IMR-90 (cell line): ENCODE data around the gene CNOT9. TPM values are rescaled to one million over a fixed set of nuclear protein-coding genes. Genes with fewer than 3 reads are reported as not detected.
A peak's percentile ranks its signal among the peaks of the same experiment; 100 is the strongest.

Experiments used
- ATAC-seq: fragments of 200-7000 bp; cut with Tn5 transposase; 2 replicates; pipeline ENCODE4 v1.9.1; 2020; ENCODE audit warnings: low read depth, mild to moderate bottlenecking, moderate library complexity
- BruUV-seq: library from RNA; stranded (reverse); fragments of 400-500 nt; replicated peaks from 2 replicates; lab custom pipeline; 2021; lab: Mats Ljungman, UMichigan
- CTCF ChIA-PET: fragments of 300-600 bp; formaldehyde crosslinking; extraction: SDS; loops from one replicate; lab custom pipeline; 2021; ENCODE audit warnings: antibody characterized with exemption; lab: Yijun Ruan, JAX
- POLR2A ChIA-PET: fragments of 300-600 bp; sonication (Branson Sonifier 250); formaldehyde crosslinking; loops from one replicate; lab custom pipeline; 2022; ENCODE audit warnings: antibody characterized with exemption; ENCODE audit not compliant: unreplicated experiment; lab: Charles Lee
- DNase-seq: peaks from one replicate; pipeline ENCODE4 v3.0.0; 2013
- H2AFZ ChIP-seq: replicated peaks from 2 replicates; pipeline ENCODE3; 2013; ENCODE audit warnings: low read length, mild to moderate bottlenecking; ENCODE audit not compliant: poor library complexity
- H2AK5ac ChIP-seq: 2 replicates; pipeline ENCODE4 v1.6.1; 2013; ENCODE audit warnings: low read depth, low read length, inconsistent platforms
- H2AK9ac ChIP-seq: replicated peaks from 2 replicates; pipeline ENCODE3; 2013; ENCODE audit warnings: mild to moderate bottlenecking, low read depth, low read length, moderate library complexity; ENCODE audit not compliant: poor library complexity
- H2BK120ac ChIP-seq: 2 replicates; pipeline ENCODE4 v1.6.1; 2013; ENCODE audit warnings: low read depth, low read length, inconsistent platforms
- H2BK15ac ChIP-seq: 3 replicates; pipeline ENCODE4 v1.6.1; 2013; ENCODE audit warnings: low read depth, low read length, inconsistent platforms
- H2BK20ac ChIP-seq: 2 replicates; pipeline ENCODE4 v1.6.1; 2013; ENCODE audit warnings: low read depth, mild to moderate bottlenecking, inconsistent platforms, low read length, moderate library complexity
- H2BK5ac ChIP-seq: 2 replicates; pipeline ENCODE4 v1.6.1; 2013; ENCODE audit warnings: mild to moderate bottlenecking, low read depth, low read length, inconsistent platforms; ENCODE audit not compliant: poor library complexity, severe bottlenecking
- H3K14ac ChIP-seq: replicated peaks from 2 replicates; pipeline ENCODE4 v1.6.1; 2013; ENCODE audit warnings: low read depth, low read length, inconsistent platforms
- H3K18ac ChIP-seq: 2 replicates; pipeline ENCODE4 v1.6.1; 2013; ENCODE audit warnings: low read depth, low read length, control low read depth
- H3K23ac ChIP-seq: 2 replicates; pipeline ENCODE4 v1.6.1; 2013; ENCODE audit warnings: low read depth, low read length, inconsistent platforms
- H3K27ac ChIP-seq: 2 replicates; pipeline ENCODE4 v1.5.1; 2013; ENCODE audit warnings: mild to moderate bottlenecking, control low read depth, low read length; ENCODE audit not compliant: insufficient read depth
- H3K27me3 ChIP-seq: 2 replicates; pipeline ENCODE4 v1.6.1; 2013; ENCODE audit warnings: low read length; ENCODE audit not compliant: control insufficient read depth, insufficient read depth
- H3K36me3 ChIP-seq: 2 replicates; pipeline ENCODE4 v1.6.1; 2013; ENCODE audit warnings: low read length, mixed read lengths; ENCODE audit not compliant: control insufficient read depth, insufficient read depth
- H3K4ac ChIP-seq: 2 replicates; pipeline ENCODE4 v1.6.1; 2013; ENCODE audit warnings: low read depth, low read length, inconsistent platforms
- H3K4me1 ChIP-seq: 2 replicates; pipeline ENCODE4 v1.6.1; 2013; ENCODE audit warnings: low read length, mixed read lengths; ENCODE audit not compliant: control insufficient read depth, insufficient read depth
- H3K4me2 ChIP-seq: 2 replicates; pipeline ENCODE4 v1.6.1; 2013; ENCODE audit warnings: low read depth, mild to moderate bottlenecking, control low read depth, low read length, moderate library complexity
- H3K4me3 ChIP-seq: 2 replicates; pipeline ENCODE4 v1.5.1; 2013; ENCODE audit warnings: low read depth, mild to moderate bottlenecking, control low read depth, low read length, moderate library complexity; ENCODE audit not compliant: insufficient read depth
- H3K56ac ChIP-seq: 2 replicates; pipeline ENCODE4 v1.6.1; 2013; ENCODE audit warnings: low read length, inconsistent platforms; ENCODE audit not compliant: insufficient read depth; ENCODE audit errors: extremely low read depth
- H3K79me1 ChIP-seq, 2 experiments: 2 replicates each; pipeline ENCODE4 v1.6.1; 2013; ENCODE audit warnings: low read length in 2 of 2, inconsistent platforms in 1 of 2, low read depth in 1 of 2
- H3K9ac ChIP-seq: 2 replicates; pipeline ENCODE4 v1.6.1; 2013; ENCODE audit warnings: low read depth, low read length, control low read depth
- H3K9me1 ChIP-seq: 2 replicates; pipeline ENCODE4 v1.6.1; 2013; ENCODE audit warnings: low read length, inconsistent platforms; ENCODE audit not compliant: insufficient read depth
- H3K9me3 ChIP-seq: 2 replicates; pipeline ENCODE4 v1.6.1; 2013; ENCODE audit warnings: low read length; ENCODE audit not compliant: control insufficient read depth, insufficient read depth
- H4K20me1 ChIP-seq: 2 replicates; pipeline ENCODE4 v1.6.1; 2013; ENCODE audit warnings: low read length, inconsistent platforms; ENCODE audit not compliant: insufficient read depth
- H4K5ac ChIP-seq: 2 replicates; pipeline ENCODE4 v1.6.1; 2013; ENCODE audit warnings: mild to moderate bottlenecking, low read depth, low read length, control low read depth
- H4K8ac ChIP-seq, 2 experiments: 2 replicates each; pipeline ENCODE4 v1.6.1; 2013; ENCODE audit warnings: low read depth in 2 of 2, low read length in 2 of 2, control low read depth in 1 of 2, inconsistent platforms in 1 of 2
- H4K91ac ChIP-seq: 2 replicates; pipeline ENCODE4 v1.6.1; 2013; ENCODE audit warnings: low read depth, low read length, inconsistent platforms; ENCODE audit not compliant: insufficient read depth
- BHLHE40 ChIP-seq: fragments of 150-350 bp; IDR thresholded peaks from 2 replicates; pipeline ENCODE4 v1.6.1; 2016; ENCODE audit warnings: mild to moderate bottlenecking, low read depth, low read length
- CEBPB ChIP-seq: IDR thresholded peaks from 2 replicates; pipeline ENCODE4 v1.6.1; 2012; ENCODE audit warnings: low read depth, low read length, improper control_type of control experiment
- CHD1 ChIP-seq: IDR thresholded peaks from 2 replicates; pipeline ENCODE4 v1.6.1; 2012; ENCODE audit warnings: low read depth, low read length, improper control_type of control experiment
- FOS ChIP-seq: fragments of 150-350 bp; IDR thresholded peaks from 2 replicates; pipeline ENCODE4 v1.6.1; 2016; ENCODE audit warnings: low read depth, low read length
- MAFK ChIP-seq: IDR thresholded peaks from 2 replicates; pipeline ENCODE4 v1.6.1; 2012; ENCODE audit warnings: low read depth, low read length, improper control_type of control experiment
- SMC3 ChIP-seq: fragments of 150-350 bp; IDR thresholded peaks from 2 replicates; pipeline ENCODE4 v1.6.1; 2016; ENCODE audit warnings: low read depth, mild to moderate bottlenecking, antibody characterized with exemption, low read length, moderate library complexity
- whole genome bisulfite sequencing, 2 experiments: methylation state at CpG; one replicate each; pipeline versions ENCODE4 v1.1.5 to v1.1.7; 2013; ENCODE audit warnings: missing lambda C conversion rate in 2 of 2; ENCODE audit not compliant: insufficient read length in 1 of 2; ENCODE audit errors: extremely low coverage in 2 of 2; 5-methylcytosine and 5-hydroxymethylcytosine counted together
- dilution Hi-C: fragments of 300-500 bp; cut with HindIII; formaldehyde crosslinking; loops from one replicate; pipeline ENCODE4 v1.14.3; 2018; ENCODE audit warnings: low sequenced_read_pairs; ENCODE audit not compliant: unreplicated experiment
- in situ Hi-C: fragments of 300-500 bp; cut with MboI; formaldehyde crosslinking; loops from 3 replicates; pipeline ENCODE4 v1.14.3; 2019; ENCODE audit warnings: low sequenced_read_pairs, inconsistent platforms, mixed read lengths
- intact Hi-C: fragments of 100-400 bp; cut with micrococcal nuclease; formaldehyde crosslinking; loops from 2 replicates; pipeline ENCODE4 v1.10.0; 2022
- polyA plus RNA-seq, 3 experiments: library from polyadenylated mRNA; depleted of rRNA; stranded (reverse); fragments of >200 nt; gene quantifications; 2 replicates each; pipeline ENCODE4 v1.2.3, GENCODE V29; 2012; ENCODE audit warnings: low replicate concordance in 1 of 3
- total RNA-seq: library from RNA; depleted of rRNA; stranded (reverse); fragments of >200 nt; gene quantifications from 2 replicates; pipeline ENCODE4 v1.2.3, GENCODE V29; 2012

The CNOT9 gene
- total and polyA plus RNA-seq, 2 of the 4 experiments (the other 2 are of a cell fraction), result 33.1 to 71.0 TPM

DNA sequence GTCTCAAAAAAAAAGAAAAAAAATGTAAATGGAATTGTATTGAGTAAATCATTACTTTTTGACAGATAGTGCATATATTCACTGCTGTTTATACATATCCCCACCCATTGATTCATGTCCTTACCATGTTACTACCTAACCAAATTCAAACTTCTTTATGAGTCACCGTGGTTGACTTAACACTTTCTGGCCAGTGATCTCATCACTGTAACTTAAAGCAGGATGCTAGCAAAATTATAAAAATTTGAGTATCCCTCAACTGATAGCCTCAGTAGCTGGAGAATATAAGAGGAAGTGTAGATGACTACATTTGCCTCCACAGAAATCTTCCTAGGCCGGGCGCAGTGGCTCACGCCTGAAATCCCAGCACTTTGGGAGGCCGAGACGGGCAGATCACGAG, 13.4 kb downstream of the CNOT9 start:
- H4K20me1 ChIP-seq, result peaks cover 10% of the 10 kb centered on the region
- no peak overlapping the region for H3K9ac ChIP-seq
- CTCF ChIA-PET, result no interaction called here

More for the DNA sequence above, 13.4 kb downstream of the CNOT9 start:
- Histone ChIP-seq H2BK20ac (no peak overlapping the region), H3K4me1 (peaks cover 2% of the 10 kb centered on the region; the same call in 1 of the 2 replicates), H3K9me3 (no peaks in the 10 kb centered on the region), H3K79me1 (peaks cover 36 to 53% of the 10 kb centered on the region in 2 experiments), H3K18ac (no peak overlapping the region), H2BK5ac (no peak overlapping the region), H3K27me3 (no peaks in the 10 kb centered on the region), H4K8ac (no peak overlapping the region), H2BK120ac (no peak overlapping the region), H2BK15ac (no peak overlapping the region), H3K23ac (no peak overlapping the region), H3K56ac (no peak overlapping the region), H3K36me3 (peaks cover 29% of the 10 kb centered on the region), H3K9me1 (peaks cover 7% of the 10 kb centered on the region), H3K14ac (no peak overlapping the region), H4K5ac (no peak overlapping the region), H3K4me2 (no peak overlapping the region), H3K27ac (no peak overlapping the region), H3K4ac (no peak overlapping the region), H2AK5ac (no peak overlapping the region), H3K4me3 (no peak overlapping the region), H2AFZ (no peak overlapping the region), H4K91ac (no peak overlapping the region), H2AK9ac (no peak overlapping the region)
- POLR2A ChIA-PET, result no interaction called here
- peak; percentile 90 for DNase-seq
- no peak for TF ChIP-seq CEBPB
- no peak for TF ChIP-seq SMC3
- TF ChIP-seq CHD1, result no peak
- no peak for TF ChIP-seq BHLHE40
- TF ChIP-seq FOS, result peak; percentile 77
- TF ChIP-seq MAFK, result no peak
- no TSS peak for BruUV-seq
- peak; percentile 93 for ATAC-seq
- WGBS, 2 experiments, result no CpG with 5 or more reads among the region's 7 CpGs
- in situ Hi-C loops, result no loop called here
- intact Hi-C loops, result no loop called here
- dilution Hi-C loops, result no loop called here
